COLO668 (cell line): Measurements from ENCODE around the gene RAB43.
"Not testable (repeated sequence)": the region's sequence is repeated elsewhere in the genome, so short reads cannot be mapped to it uniquely, and the experiment has no call there.

Experiments used
- DNase-seq: peaks from one replicate; lab custom pipeline; 2025; ENCODE audit not compliant: unreplicated experiment; lab: John Stamatoyannopoulos, UW

The RAB43 gene

DNA sequence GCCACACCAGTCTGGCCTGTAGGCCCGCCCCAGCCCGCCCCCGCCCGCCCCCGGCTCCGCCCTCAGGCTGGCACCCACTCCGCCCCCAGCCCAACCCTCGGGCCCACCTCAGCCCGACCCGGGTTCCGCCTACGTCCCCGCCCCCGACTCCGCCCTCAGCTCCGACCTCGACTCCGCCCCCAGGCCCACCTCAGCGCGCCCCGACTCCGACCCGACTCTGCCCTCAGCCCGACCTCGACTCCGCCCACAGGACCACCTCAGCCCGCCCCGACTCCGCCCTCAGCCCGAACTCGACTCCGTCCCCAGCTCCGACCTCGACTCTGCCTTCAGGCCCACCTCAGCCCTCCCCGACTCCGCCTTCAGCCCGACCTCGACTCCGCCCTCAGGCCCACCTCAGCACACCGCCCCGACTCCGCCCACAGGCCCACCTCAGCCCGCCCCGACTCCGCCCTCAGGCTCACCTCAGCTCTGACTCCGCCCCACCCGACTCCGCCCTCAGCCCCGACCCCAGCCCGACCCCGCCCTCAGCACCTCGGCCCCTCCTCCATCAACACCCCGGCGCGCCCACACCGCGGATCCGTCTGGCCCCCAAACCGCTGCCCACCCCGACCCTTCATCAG, at the start of gene RAB43:
TSS of gene RAB43 (minus strand) at position 13 of the 620 bp plus-strand sequence. CDS start 315 bp downstream, outside the sequence.
- DNase-seq: peak; percentile 19

DNA sequence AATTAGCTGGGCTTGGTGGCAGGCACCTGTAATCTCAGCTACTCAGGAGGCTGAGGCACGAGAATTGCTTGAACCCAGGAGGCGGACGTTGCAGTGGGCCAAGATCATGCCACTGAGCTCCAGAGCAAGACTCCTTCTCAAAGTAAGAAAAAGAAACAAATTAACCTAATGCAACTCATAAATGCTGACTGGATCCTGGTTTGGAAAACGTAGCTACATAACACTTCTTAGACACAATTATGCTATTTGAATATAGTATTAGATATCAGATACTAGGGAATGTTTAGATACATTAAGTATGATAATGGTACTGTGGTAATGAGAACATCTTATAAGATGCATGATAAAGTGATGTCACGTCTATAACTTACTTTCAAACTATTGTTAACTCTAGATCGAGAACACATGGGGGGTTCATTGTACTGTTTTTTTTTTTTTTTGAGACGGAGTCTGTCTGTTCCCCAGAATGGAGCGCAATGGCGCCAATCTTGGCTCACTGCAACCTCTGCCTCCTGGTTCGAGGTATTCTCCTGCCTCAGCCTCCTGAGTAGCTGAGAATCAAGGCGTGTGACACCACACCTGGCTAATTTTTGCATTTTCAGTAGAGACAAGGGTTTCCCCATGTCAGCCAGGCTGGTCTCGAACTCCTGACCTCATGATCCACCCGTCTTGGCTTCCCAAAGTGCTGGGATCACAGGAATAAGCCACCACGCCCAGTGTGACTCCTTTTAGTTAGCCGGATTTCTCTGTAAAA, 45.2 kb upstream of the RAB43 start:
- DNase-seq: no peak

DNA sequence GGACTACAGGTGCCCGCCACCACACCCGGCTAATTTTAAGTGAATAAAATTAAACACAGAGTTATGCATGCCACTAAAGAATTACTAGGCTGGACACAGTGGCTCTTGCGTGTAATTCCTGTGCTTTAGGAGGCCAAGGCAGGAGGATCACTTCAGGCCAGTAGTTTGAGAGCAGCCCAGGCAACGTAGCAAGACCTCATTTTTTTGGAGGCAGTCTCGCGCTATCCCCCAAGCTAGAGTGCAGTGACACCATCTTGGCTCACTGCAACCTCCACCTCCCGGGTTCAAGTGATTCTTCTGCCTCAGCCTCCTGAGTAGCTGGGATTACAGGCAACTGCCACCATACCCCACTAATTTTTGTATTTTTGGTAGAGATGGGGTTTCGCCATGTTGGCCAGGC, 44.0 kb upstream of the RAB43 start:
- DNase-seq: not testable (repeated sequence)

DNA sequence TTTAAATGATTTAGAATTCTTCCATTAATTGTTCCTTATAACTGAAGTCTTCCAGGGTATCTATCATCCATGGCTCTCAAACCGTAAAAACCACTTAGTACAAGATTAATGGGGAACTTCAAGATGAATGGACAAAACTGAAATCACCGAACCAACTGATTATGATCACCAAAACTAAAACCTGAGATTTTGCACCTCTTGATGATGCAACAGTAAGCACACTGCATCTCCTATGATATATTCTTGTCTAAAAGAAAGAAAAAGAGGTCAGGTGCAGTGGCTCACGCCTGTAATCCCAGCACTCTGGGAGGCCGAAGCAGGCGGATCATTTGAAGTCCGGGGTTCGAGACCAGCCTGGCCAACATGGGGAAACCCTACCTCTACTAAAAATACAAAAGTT, 42.9 kb upstream of the RAB43 start:
- no peak for DNase-seq

DNA sequence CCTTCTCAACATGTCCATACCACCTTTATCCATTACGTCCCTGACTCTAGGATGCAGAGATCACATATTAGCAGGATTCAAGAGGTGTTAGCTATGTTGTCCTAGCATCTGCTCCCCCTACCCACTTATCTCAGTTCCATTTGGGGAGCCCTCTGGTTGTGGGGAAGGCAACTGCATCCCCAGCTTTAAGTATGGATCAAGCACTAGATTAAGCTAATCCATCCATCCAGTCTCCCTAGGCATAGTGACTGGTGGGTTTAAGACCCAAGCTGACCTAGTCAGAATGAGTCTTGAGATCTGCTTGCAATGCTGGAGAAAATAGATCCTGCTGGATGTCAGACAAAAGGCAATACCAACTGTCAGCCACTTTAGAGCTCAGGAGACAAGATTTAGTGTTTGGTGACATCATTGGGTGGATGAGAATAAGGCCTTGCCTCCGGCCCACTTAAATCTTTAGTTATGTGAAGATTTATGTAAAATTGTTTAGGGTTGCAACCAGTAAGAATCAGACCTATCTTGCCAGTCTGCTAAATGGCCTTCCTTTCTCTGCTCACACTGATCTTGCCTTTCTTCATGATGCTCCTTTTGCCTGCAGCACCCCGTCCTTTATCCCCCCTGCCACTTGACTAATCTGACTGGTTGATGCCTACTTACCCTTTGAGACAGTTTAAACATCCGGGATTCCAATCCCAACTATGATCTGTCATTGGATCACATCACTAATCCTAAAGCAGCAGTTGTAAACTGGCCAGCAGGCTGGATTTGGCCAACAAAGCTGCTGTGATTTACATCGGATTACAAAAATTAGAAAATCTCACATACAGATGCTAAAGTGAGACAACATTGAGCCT, 41.4 kb upstream of the RAB43 start:
- no peak for DNase-seq

DNA sequence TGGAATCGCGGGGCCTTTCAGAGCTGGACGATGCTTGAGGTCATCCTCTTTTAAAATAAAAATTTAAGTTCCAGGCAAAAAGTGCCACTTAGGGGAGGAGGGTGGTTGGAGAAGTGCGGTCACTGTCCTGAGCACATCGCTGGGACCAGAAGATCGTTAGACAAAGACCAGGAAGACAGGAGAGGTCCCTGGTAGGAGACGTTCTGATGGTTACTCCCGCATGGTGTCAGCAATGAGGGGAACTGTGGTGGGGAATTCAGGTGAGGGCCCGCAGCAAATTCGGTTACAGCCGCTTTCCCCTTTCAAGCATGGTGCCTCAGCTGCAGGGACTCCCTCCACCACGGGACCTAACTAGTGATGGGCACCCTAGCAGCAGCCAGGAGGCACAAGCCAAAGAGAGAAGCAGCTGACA, 40.3 kb upstream of the RAB43 start:
- DNase-seq: peak; percentile 17

DNA sequence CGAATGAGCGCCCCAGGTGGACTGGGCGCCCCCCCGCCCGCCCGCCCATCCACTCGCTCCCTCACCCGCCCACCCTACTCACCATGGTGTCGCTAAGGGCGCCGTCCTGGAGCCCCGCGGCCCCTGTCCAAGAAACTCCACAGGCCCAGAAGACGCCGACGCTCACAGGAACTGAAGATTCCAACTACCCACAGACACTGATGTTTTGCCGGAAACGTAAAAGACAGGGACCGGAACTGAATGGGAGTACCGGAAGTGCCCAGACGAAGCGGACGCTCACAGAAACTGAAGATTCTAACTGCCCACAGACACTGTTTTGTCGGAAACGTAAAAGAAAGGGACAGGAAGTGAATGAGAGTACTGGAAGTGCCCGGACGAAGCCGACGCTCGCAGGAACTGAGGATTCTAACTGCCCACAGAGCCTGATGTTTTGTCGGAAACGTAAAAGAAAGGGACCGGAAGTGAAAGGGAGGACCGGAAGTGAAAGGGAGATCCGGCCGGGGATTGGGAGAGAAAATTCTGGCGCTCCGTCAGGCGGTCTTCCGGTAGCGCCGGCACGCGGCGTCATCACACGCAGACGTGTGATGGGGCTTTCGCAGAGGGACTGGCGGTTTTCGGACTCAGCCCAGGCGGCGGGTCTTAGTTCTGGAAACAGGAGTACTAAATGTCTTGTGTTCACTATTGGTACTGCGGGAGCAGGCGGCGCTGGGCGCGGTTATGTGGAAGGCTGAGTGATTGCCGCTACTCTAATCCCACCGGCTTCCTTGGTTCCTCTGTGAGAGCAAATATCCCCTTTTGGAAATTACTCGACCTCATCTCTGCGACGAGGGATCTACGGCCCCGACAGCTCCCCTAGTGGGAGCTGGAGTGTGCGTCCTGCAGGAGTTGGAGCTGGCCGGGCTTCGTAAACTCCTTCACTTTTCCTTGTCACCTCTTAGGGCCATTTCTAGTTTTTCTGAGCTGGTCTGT, 39.6 kb upstream of the RAB43 start, which contains the start of gene ISY1:
TSS of gene ISY1 (minus strand) at position 173 of the 969 bp plus-strand sequence. CDS start at position 85, 88 bp downstream.
- peak; percentile 86 for DNase-seq

DNA sequence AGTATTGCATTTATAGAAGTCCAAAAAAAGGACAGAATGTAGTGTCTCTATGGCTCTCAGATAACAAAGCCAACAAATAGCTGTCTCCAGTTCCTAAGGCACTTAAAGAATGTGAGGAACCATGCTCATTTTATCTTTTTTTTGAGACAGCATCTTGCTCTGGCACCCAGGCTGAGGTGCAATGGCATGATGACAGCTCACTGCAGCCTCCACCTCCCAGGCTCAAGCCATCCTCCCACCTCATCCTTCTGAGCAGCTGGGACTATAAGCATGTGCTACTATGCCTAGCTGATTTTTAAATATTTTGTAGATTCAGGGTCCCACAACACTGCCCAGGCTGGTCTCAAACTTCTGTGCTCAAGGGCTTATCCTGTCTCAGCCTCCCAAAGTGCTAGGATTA, 23.2 kb upstream of the RAB43 start:
- DNase-seq: no peak

DNA sequence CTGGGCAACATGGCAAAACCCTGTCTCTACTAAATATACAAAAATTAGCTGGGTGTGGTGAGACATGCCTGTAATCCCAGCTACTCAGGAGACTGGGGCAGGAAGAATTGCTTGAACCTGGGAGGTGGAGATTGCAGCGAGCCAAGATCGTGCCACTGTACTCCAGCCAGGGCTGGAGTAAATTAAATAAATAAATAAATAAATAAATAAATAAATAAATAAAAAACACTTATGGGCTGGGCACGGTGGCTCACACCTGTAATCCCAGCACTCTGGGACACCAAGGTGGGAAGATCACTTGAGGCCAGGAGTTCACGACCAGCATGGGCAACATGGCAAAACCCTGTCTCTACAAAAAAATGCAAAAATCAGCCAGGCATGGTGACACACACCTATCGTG, 19.4 kb upstream of the RAB43 start:
- DNase-seq: not testable (repeated sequence)

DNA sequence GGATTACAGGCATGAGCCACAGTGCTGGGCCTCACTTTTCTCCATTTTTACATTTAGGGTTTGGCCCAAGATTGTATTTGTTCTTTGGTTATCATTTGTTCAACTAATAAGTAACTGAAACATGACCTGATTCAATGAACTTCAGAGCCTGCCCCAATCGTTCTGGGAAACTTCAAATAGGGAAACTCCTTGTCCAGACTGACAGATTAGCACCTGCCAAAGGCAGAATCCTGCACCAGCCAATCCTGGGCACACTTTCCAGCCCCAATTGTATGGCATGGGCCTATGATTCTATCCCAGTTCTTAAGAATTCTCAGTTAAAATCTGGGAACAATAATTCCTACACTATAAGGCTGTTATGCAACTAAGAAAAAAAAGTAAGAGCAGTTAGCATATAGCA, 18.3 kb upstream of the RAB43 start:
- DNase-seq: no peak

DNA sequence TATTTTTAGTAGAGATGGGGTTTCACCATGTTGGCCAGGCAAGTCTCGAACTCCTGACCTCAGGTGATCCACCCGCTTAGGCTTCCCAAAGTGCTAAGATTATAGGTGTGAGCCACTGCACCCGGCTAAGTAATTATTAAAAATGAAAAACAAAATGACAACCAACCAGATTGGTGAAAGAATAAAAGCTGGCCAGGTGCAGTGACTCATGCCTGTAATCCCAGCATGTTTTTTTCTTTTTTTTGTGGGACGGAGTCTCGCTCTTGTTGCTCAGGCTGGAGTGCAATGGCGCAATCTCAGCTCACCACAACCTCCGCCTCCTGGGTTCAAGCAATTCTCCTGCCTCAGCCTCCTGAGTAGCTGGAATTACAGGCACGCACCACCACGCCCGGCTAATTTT, 14.7 kb upstream of the RAB43 start:
- not testable (repeated sequence) for DNase-seq

DNA sequence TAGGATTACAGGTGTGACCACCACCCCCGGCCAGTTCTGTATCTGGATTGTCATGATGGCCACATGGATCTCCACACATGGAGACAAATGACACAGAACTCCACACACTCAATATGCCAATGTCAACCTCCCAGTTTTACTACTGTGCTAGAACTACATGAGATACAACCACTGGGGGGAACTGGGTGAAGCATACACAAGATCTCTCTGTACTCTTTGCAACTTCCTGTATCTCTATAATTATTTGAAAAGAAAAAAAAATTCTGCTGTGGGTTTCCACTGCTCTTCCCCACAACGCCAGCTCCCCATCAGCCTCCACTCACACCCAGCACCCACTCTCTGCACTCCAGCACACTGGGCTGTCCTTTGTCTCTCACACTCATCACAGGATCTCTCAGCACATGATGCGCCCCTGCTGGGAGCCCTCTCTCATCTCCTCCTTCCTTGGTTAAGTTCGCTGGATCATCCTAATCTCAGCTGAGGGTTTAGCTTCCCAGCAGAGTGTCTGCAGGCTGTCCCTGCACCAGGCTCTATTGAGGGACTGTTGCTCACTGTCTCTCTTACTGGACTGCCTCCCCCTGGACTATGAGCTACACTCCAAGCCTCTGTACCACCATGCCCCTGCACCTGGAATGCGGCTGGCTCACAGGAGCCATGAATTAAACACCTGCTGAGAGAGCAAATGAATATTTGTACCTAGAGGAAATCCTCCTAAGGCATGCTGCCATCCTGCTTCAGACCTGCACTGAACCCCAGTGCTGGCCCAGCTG, 10.7 kb upstream of the RAB43 start:
- DNase-seq: no peak

DNA sequence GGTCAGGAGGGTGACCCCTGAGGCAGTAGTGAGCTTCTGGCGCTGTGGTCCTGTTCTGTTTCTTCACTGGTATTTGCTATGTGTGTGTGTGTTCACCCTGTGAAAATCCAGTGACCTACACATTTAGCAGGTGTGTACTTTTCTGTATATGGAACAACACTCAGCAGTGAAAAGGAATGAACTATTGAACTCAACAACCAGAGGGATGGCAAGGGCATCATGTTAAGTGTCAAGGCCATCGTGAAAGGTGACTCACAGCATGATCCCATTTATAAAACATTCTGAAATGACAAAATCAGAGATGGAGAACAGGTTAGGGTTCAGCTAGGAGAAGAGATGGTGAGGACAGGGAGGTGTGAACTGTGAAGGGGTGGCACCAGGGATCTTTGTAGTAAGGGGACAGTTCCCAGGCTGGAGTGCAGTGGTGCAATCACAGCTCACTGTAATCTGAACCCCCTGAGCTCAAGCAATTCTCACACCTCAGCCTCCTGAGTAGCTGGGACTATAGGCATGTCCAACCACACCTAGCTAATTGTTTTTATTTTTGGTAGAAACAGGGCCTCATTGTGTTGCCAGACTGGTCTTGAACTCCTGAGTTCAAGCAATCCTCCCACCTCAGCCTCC, 10.0 kb upstream of the RAB43 start:
- DNase-seq: no peak

DNA sequence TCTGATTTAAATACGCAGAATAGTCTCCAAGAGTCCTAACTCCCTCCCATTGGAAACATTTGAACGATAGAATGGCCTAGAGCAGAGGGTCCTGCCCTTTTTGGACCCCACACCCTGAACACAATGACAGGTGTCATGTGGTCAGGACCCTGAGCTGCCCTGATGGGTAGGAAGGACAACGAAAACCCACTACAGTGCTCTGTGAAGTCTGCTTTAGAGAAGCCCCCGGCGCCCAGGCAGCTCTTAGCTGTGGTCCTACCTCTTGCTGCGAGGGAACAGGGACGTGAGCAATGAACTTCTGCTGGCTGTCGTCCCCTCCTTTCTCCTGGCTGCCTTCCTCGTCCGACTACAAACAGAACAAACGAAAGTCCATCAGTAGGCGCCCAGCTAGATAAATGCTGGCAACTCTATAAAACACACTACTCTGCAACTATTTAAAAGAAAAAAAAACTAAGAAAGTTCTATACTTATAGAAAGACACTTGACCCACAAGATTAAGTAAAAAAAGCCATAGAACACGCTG, 8.7 kb upstream of the RAB43 start:
- no peak for DNase-seq

DNA sequence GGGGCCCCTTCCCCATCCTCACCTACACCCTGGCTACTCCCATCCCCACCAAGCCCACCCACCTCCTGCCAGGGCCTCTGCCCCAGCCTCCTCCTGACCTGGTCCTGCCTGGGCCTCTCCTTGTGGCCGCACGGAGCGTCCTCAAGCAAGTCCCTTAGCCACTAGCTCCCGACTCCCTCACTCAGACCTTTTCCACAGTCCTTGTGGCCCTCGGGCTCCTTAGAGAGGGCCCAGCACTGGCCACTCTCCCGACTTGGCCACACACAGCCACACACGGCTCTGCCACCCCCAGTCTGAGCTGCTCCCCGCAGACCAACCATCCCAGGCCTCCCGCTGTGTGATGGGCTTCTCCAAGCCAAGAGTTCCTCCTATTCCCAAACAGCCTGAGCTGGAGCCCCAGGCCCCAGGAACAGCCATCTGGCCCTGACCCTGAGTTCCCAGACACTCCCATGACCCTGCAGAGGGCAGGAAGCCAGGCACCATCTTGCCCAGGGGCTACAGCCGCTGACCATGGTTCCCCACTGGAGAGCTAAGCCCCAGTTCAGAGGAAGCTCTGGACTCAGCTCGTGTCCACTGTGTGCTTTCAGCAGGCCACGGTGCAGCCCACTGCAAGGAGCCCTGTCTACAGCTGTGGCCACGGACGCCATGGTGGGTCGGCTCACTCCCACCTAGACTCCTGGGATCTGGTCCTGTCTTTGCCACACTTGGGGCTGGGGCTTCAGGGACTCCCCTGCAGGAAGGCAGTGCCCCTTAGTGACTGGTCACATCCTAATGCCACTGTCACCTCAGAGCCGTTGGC, 7.0 kb upstream of the RAB43 start:
- no peak for DNase-seq

DNA sequence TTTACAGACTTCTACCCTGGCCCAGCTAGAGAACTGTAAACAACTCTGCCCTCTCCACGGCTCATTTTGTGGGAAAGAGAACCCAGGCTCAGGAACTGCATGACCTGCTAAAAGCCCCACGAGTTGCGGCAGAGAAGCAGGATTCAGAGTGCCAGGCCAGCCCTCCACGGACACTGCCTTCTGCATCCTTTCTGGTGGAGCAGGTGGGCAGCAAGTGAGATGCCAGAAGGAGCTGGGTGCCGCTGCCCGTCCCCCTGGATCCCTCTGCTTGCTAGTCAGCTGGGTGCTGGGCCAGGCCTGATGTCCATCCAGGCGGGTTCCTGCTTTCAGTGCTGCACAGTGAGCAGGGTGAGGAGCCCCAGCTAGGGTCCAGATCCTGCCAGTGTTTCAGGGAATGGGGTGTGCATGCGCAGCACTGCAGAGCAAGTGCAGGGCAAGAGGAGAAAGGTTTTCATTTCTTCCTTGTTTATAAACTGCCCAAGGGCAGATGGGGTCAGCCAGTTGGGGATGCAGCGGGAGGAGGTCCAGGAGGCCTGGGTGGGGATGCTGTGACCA, 5.2 kb upstream of the RAB43 start:
- DNase-seq: no peak

DNA sequence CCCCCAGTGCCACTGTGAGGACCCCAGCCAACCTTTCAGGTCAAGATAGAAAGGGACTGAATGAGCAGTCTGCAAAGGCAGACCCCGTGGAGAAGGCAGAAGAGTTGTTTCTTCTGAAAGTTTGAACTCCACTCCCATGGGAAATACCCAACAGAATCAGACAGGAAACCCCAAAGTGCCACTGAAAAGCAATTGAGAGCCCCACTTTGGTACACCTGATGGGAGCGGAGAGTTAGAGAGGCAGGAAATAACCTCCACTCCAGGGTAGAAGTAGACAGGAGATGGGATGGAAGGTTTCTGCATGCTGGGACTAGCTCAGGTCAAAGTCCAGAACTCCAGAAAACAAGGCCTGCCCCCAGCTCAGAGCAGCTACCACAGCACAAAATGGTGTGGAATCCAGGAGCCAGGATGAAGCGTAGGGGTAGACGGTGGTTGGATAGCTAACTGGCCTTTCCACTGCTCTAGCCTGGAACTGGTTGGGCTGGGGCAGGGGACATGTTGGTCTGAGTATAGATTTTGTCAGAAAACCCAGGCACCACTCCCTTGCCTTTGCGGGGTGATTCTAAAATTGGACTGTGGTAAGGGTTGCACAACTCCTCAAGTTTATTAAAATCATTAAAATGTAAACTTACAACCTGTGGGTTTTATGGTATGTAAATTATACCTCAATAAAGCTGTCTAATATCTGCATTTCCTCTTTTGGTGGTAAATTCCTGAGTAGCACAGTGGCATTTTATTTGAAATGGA, 1.9 kb upstream of the RAB43 start:
- no peak for DNase-seq
